HCT116 (cell line): ENCODE measurements around the gene NUBPL.

Experiments used
- CTCF ChIP-seq, 3 experiments: fragments of 200-600 bp in 1 of 3; sonication (generic) in 1 of 3; IDR thresholded peaks in 2 of 3; conservative IDR thresholded peaks in 1 of 3; 2 replicates each; pipeline ENCODE4 v1.5.1; 2012 to 2017; ENCODE audit warnings: low read depth in 2 of 3, low read length in 2 of 3, antibody characterized with exemption in 1 of 3, borderline replicate concordance in 1 of 3, control low read depth in 1 of 3, mild to moderate bottlenecking in 1 of 3, mixed read lengths in 1 of 3, mixed run types in 1 of 3, moderate library complexity in 1 of 3; ENCODE audit not compliant: insufficient read depth in 1 of 3
- EGR1 ChIP-seq: IDR thresholded peaks from 2 replicates; pipeline ENCODE4 v1.6.1; 2012; ENCODE audit warnings: low read depth
- JUND ChIP-seq: IDR thresholded peaks from 2 replicates; pipeline ENCODE4 v1.6.1; 2012
- POLR2A ChIP-seq: IDR thresholded peaks from 2 replicates; pipeline ENCODE4 v1.7.0; 2011; ENCODE audit warnings: borderline replicate concordance; ENCODE audit not compliant: insufficient read depth, insufficient read length; ENCODE audit errors: extremely low read depth
- POLR2AphosphoS5 ChIP-seq: IDR thresholded peaks from 2 replicates; pipeline ENCODE4 v1.6.1; 2011; ENCODE audit warnings: mild to moderate bottlenecking, low read depth, low read length, moderate library complexity
- SIN3A ChIP-seq: IDR thresholded peaks from 2 replicates; pipeline ENCODE4 v1.6.1; 2012; ENCODE audit warnings: low read depth
- SRF ChIP-seq: IDR thresholded peaks from 2 replicates; pipeline ENCODE4 v1.6.1; 2012; ENCODE audit warnings: low read depth
- ZFX ChIP-seq: fragments of 450-650 bp; IDR thresholded peaks from 2 replicates; pipeline ENCODE4 v1.6.1; 2017

GRCh38 chr14:31578266-31578665 is 17.1 kb downstream of the NUBPL start:
- TF ChIP-seq CTCF (IDR thresholded peaks at IDR 0.05 in 2 of 3, conservative IDR thresholded peaks at IDR 0.05 in 1 of 3; ENCODE audit: borderline replicate concordance in 1 of 3, insufficient read depth in 1 of 3, low read depth in 2 of 3, low read length in 2 of 3) = no peak
- no peak for TF ChIP-seq SRF
- no peak for TF ChIP-seq POLR2A
- TF ChIP-seq ZFX = no peak
- no peak for TF ChIP-seq SIN3A
- no peak for TF ChIP-seq EGR1
- TF ChIP-seq JUND = no peak
- TF ChIP-seq POLR2AphosphoS5 = no peak
